Lower leg skin (tissue), 3 donors: ENCODE measurements around the gene FANCI.

Source experiments
- POLR2A ChIP-seq, 2 donors: fragments of 450-650 bp; IDR thresholded peaks; one replicate each; pipeline ENCODE4 v1.6.1; 2016 to 2017; ENCODE audit warnings: antibody characterized with exemption in 2 of 2, mild to moderate bottlenecking in 1 of 2, moderate library complexity in 1 of 2
- TF ChIP-seq, protein P1 (sequence below), 3 donors: fragments of 450-650 bp; IDR thresholded peaks; one replicate each; pipeline ENCODE4 v1.5.1; 2016; ENCODE audit warnings: antibody characterized with exemption in 3 of 3, mild to moderate bottlenecking in 3 of 3, moderate library complexity in 2 of 3

- TF ChIP-seq, protein P1, sequence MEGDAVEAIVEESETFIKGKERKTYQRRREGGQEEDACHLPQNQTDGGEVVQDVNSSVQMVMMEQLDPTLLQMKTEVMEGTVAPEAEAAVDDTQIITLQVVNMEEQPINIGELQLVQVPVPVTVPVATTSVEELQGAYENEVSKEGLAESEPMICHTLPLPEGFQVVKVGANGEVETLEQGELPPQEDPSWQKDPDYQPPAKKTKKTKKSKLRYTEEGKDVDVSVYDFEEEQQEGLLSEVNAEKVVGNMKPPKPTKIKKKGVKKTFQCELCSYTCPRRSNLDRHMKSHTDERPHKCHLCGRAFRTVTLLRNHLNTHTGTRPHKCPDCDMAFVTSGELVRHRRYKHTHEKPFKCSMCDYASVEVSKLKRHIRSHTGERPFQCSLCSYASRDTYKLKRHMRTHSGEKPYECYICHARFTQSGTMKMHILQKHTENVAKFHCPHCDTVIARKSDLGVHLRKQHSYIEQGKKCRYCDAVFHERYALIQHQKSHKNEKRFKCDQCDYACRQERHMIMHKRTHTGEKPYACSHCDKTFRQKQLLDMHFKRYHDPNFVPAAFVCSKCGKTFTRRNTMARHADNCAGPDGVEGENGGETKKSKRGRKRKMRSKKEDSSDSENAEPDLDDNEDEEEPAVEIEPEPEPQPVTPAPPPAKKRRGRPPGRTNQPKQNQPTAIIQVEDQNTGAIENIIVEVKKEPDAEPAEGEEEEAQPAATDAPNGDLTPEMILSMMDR (IDR thresholded peaks at IDR 0.05), result no peak
- no peak for TF ChIP-seq POLR2A (IDR thresholded peaks at IDR 0.05)
Measured at GRCh38 chr15:89226359-89227221, 17.2 kb upstream of the FANCI start.
